Muscle of leg (tissue), 11 donors: ENCODE measurements around the gene RASGRP4. TPM values are rescaled to one million over a fixed set of nuclear protein-coding genes. Genes with fewer than 3 reads are reported as not detected.

Experiments
- DNase-seq: peaks from one replicate; pipeline ENCODE4 v3.0.0; 2013
- H3K27ac ChIP-seq: one replicate; pipeline ENCODE4 v1.5.1; 2013; ENCODE audit warnings: mild to moderate bottlenecking, low read length, control low read depth
- H3K27me3 ChIP-seq: one replicate; pipeline ENCODE4 v1.6.1; 2013; ENCODE audit warnings: low read length; ENCODE audit not compliant: control insufficient read depth, insufficient read depth
- H3K36me3 ChIP-seq: one replicate; pipeline ENCODE4 v1.6.1; 2013; ENCODE audit warnings: low read length; ENCODE audit not compliant: control insufficient read depth, insufficient read depth
- H3K4me1 ChIP-seq: one replicate; pipeline ENCODE4 v1.6.1; 2013; ENCODE audit warnings: low read length; ENCODE audit not compliant: control insufficient read depth, insufficient read depth
- H3K4me3 ChIP-seq: one replicate; pipeline ENCODE4 v1.5.1; 2013; ENCODE audit warnings: low read length, control low read depth
- H3K9me3 ChIP-seq: replicated peaks from 2 replicates; pipeline ENCODE4 v1.6.1; 2013; ENCODE audit warnings: low read depth, low read length; ENCODE audit not compliant: control insufficient read depth
- WGBS: methylation state at CpG from one replicate; pipeline ENCODE4 v1.1.5; 2013; ENCODE audit warnings: missing lambda C conversion rate; ENCODE audit not compliant: insufficient coverage; 5-methylcytosine and 5-hydroxymethylcytosine counted together
- polyA plus RNA-seq, 8 donors: library from polyadenylated mRNA; unstranded; fragments of 120-200 nt; gene quantifications; one replicate each; pipeline versions ENCODE4 v1.2.1 to v1.2.3, GENCODE V29; 2013; ENCODE audit warnings: inconsistent platforms in 1 of 8, low replicate concordance in 1 of 8; ENCODE audit not compliant: insufficient read length in 8 of 8, insufficient read depth in 1 of 8
- total RNA-seq: library from RNA; stranded (reverse); fragments of 120-200 nt; gene quantifications from one replicate; pipeline ENCODE4 v1.2.4, GENCODE V29; 2013

Gene RASGRP4
- total and polyA plus RNA-seq, 9 donors, result 0.98 to 2.9 (median 2.2) TPM

GRCh38 chr19:38385057-38385803 is 40.8 kb downstream of the RASGRP4 start:
- H3K36me3 ChIP-seq, result peaks cover 50% of the 10 kb centered on the region
- no peak overlapping the region for H3K4me3 ChIP-seq
- H3K27ac ChIP-seq, result no peak overlapping the region
- DNase-seq, result no peak
- H3K9me3 ChIP-seq, result no peaks in the 10 kb centered on the region
- H3K27me3 ChIP-seq, result peaks cover 73% of the 10 kb centered on the region
- WGBS, result 57% methylated on average over 34 of the region's 40 CpGs
- H3K4me1 ChIP-seq, result peaks cover 32% of the 10 kb centered on the region

- Histone ChIP-seq H3K4me3 (no peak overlapping the region), H3K36me3 (peaks cover 55% of the 10 kb centered on the region), H3K27me3 (peaks cover 65% of the 10 kb centered on the region), H3K4me1 (peaks cover 32% of the 10 kb centered on the region), H3K9me3 (no peaks in the 10 kb centered on the region), H3K27ac (no peak overlapping the region)
- DNase-seq, result no peak
- 78% methylated on average over 8 of the region's 10 CpGs for WGBS
These were observed 41.6 kb downstream of the RASGRP4 start for GRCh38 chr19:38384209-38385027.

- Histone ChIP-seq H3K27me3 (peaks cover 58% of the 10 kb centered on the region), H3K36me3 (peaks cover 62% of the 10 kb centered on the region)
These were observed 42.3 kb downstream of the RASGRP4 start for GRCh38 chr19:38383743-38384142.

GRCh38 chr19:38383184-38383583 is 42.8 kb downstream of the RASGRP4 start:
- H3K27me3 ChIP-seq, result peaks cover 54% of the 10 kb centered on the region
- H3K36me3 ChIP-seq, result peaks cover 63% of the 10 kb centered on the region
- peaks cover 23% of the 10 kb centered on the region for H3K4me1 ChIP-seq
- H3K4me3 ChIP-seq, result no peak overlapping the region
- no peaks in the 10 kb centered on the region for H3K9me3 ChIP-seq
- DNase-seq, result no peak
- no peak overlapping the region for H3K27ac ChIP-seq
- 83% methylated on average over 2 of the region's 10 CpGs for WGBS

More at GRCh38 chr19:38383743-38384142, 42.3 kb downstream of the RASGRP4 start:
- Histone ChIP-seq H3K27ac (no peak overlapping the region), H3K4me1 (peaks cover 27% of the 10 kb centered on the region), H3K9me3 (no peaks in the 10 kb centered on the region), H3K4me3 (no peak overlapping the region)
- DNase-seq, result no peak
- WGBS, result no CpG with 5 or more reads among the region's 2 CpGs

- WGBS, result 87% methylated on average over 7 of the region's 9 CpGs
- Histone ChIP-seq H3K27me3 (peaks cover 34% of the 10 kb centered on the region), H3K36me3 (peaks cover 75% of the 10 kb centered on the region), H3K4me1 (peaks cover 13% of the 10 kb centered on the region), H3K9me3 (no peaks in the 10 kb centered on the region), H3K27ac (no peak overlapping the region), H3K4me3 (no peak overlapping the region)
- DNase-seq, result no peak
These were observed 44.9 kb downstream of the RASGRP4 start for GRCh38 chr19:38381138-38381537.

- H3K36me3 ChIP-seq, result peaks cover 66% of the 10 kb centered on the region
- DNase-seq, result no peak
- no peak overlapping the region for H3K4me3 ChIP-seq
- H3K27me3 ChIP-seq, result peaks cover 11% of the 10 kb centered on the region
- H3K27ac ChIP-seq, result no peak overlapping the region
- peaks cover 20% of the 10 kb centered on the region for H3K4me1 ChIP-seq
- H3K9me3 ChIP-seq, result no peaks in the 10 kb centered on the region
- WGBS, result 99% methylated on average over 10 of the region's 10 CpGs
These were observed 47.2 kb downstream of the RASGRP4 start for GRCh38 chr19:38378866-38379265.

- H3K4me3 ChIP-seq, result no peak overlapping the region
- no peaks in the 10 kb centered on the region for H3K9me3 ChIP-seq
These were observed 49.0 kb downstream of the RASGRP4 start for GRCh38 chr19:38377052-38377451.

GRCh38 chr19:38376576-38376975 is 49.4 kb downstream of the RASGRP4 start:
- H3K36me3 ChIP-seq, result peaks cover 45% of the 10 kb centered on the region
- no peak for DNase-seq
- no peaks in the 10 kb centered on the region for H3K27me3 ChIP-seq
- no peak overlapping the region for H3K27ac ChIP-seq
- H3K9me3 ChIP-seq, result no peaks in the 10 kb centered on the region
- H3K4me1 ChIP-seq, result peaks cover 20% of the 10 kb centered on the region
- no peak overlapping the region for H3K4me3 ChIP-seq
- WGBS, result 66% methylated on average over 3 of the region's 3 CpGs

More at GRCh38 chr19:38377052-38377451, 49.0 kb downstream of the RASGRP4 start:
- Histone ChIP-seq H3K27ac (no peak overlapping the region), H3K4me1 (peaks cover 20% of the 10 kb centered on the region), H3K27me3 (no peaks in the 10 kb centered on the region), H3K36me3 (peaks cover 50% of the 10 kb centered on the region)
- DNase-seq, result no peak
- no CpG with 5 or more reads among the region's 4 CpGs for WGBS

GRCh38 chr19:38375748-38376147 is 50.3 kb downstream of the RASGRP4 start:
- no peaks in the 10 kb centered on the region for H3K9me3 ChIP-seq
- peak; percentile 36 for DNase-seq
- H3K36me3 ChIP-seq, result peaks cover 37% of the 10 kb centered on the region
- H3K4me1 ChIP-seq, result peaks cover 20% of the 10 kb centered on the region
- H3K27ac ChIP-seq, result peak overlapping the region; percentile 98
- peaks cover 4% of the 10 kb centered on the region for H3K27me3 ChIP-seq
- 60% methylated on average over 4 of the region's 5 CpGs for WGBS
- peak overlapping the region; percentile 98 for H3K4me3 ChIP-seq

GRCh38 chr19:38375098-38375493 is 50.9 kb downstream of the RASGRP4 start:
- under 1% methylated on average over 18 of the region's 18 CpGs for WGBS
- Histone ChIP-seq H3K27me3 (peaks cover 4% of the 10 kb centered on the region), H3K4me1 (peaks cover 20% of the 10 kb centered on the region), H3K4me3 (peak overlapping the region; percentile 98), H3K9me3 (no peaks in the 10 kb centered on the region), H3K36me3 (peaks cover 30% of the 10 kb centered on the region), H3K27ac (peak overlapping the region; percentile 98)
- no peak for DNase-seq
